NCI-H2227 (cell line): Measurements from ENCODE around the gene CAMTA1.

Source experiments
- DNase-seq: peaks from one replicate; lab custom pipeline; 2025; ENCODE audit not compliant: unreplicated experiment; lab: John Stamatoyannopoulos, UW

The CAMTA1 gene

DNA sequence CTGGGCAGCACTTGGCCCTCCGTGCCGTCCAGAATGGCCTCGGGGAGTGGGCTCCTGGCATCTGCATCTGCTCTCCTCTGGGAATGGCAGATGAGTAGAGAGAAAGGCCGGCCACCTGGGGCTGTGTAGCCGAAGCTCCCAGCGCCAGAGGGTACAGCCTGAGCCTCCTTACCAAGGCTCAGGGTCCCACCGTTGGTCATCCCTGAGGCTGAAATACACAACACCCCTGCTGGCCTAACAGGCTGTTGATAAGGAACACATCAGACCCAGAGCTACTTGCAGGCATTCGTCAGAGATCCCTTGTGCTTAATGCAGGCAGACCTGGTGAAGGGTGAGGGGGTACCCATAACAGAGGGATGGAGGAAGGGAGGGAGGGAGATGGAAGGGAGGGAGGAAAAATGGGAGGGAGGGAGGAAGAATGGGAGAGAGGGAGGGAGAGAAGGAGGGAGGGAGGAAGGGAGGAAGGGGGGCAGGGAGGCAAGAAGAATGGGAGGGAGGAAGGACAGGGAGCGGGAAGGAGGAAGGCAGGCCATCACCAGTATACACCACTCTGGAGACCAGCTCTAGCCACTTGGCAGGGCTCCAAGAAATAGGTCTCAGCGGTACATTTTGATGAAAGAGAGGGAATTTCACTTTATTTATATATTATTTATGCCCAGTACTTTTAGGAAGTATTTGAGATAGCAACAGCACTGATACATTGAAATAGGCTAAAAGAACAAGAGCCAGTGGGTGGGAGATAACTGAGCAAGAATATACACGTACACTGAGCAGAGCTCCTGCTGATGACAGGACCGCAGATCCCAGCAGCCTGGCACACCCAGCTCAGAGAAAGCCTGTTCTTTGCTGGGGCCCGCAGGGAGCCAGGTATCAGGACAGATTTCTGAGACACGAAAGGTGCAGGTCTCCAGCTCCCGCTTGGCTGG, 670.8 kb downstream of the CAMTA1 start:
- DNase-seq = no peak

- DNase-seq = peak; percentile 23
Measured at GRCh38 chr1:7456722-7457082, 671.4 kb downstream of the CAMTA1 start.

DNA sequence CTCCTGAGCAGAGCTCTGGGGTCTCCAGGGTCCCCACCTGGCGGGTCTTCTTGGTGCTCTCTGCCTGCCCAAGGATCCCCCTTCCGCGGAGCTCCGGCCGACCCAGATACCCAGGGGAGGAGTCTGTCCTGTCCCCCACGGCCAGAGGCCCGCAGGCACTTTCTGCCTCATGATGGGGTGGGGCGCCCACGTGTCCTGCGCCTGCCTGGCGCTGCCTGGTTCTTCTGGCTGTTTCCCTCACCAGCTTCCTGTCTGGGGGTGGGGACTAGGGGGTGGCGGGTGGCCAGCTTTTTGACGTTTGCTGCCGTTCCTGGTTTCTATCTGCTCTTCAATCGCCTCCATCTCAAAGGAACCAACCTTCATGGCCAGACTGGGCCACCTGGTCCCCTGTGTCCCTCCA, 672.6 kb downstream of the CAMTA1 start:
- DNase-seq = no peak

- DNase-seq = no peak
Measured at GRCh38 chr1:7458946-7459345, 673.7 kb downstream of the CAMTA1 start.

DNA sequence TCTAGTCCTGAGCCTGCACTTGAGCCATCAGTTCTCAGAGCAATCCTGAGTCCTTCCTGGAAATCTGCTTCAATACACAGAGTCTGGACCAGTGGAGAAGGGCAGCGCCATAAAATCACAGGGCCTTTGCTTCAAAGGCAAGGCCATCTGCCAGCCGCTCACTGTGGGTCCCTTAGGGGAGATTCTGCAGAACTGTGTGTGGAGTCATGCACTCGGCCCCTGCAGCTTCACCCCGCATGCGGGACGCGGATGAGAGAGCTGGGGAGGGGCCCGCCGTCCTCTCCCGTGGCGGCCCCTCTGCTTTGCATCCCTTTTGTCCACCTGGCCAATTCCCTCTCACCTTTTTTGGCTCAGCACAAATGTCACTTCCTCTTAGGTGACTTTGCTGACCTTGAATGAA, 674.7 kb downstream of the CAMTA1 start:
- DNase-seq = no peak

DNA sequence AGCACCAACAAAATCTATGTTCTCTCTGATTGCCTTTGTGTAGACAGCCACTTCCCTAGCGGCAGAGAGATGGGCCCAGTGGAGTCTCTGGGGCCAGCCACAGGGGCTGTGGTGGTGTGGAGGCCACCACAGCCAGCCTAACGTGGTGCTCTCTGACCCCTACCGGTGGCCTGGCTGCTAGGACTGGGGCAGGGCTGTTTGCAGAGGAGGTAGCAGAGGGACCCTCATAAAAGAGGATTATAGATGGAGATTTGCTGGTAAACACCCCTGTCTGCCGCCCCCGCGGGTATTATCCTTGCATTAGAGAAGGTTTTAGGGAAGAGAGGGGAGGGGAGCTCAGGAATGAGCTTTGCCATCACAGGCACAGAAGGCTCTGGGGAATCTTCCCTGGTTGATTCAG, 675.6 kb downstream of the CAMTA1 start:
- DNase-seq = no peak

- DNase-seq = no peak
Measured at GRCh38 chr1:7462617-7463016, 677.4 kb downstream of the CAMTA1 start.

DNA sequence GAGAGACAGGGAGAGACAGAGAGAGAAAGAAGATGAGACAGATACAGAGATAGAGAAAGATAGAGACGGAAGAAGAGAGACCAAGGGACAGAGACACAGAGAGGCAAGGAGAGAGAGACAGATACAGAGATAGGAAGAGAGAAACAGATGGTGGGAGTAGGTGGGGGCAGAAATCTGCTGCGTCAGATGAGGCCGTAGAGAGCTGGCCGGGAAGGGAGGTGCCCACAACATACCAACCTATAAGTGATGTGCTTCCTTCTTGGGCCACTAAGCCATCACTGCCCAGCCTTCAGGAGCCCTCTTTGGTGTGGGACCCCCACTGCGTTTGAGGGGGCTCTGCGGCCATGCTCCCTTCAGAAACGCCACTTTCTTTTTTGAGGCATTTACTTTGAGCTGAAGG, 678.3 kb downstream of the CAMTA1 start:
- DNase-seq = no peak

- DNase-seq = no peak
Measured at GRCh38 chr1:7464736-7465135, 679.5 kb downstream of the CAMTA1 start.

DNA sequence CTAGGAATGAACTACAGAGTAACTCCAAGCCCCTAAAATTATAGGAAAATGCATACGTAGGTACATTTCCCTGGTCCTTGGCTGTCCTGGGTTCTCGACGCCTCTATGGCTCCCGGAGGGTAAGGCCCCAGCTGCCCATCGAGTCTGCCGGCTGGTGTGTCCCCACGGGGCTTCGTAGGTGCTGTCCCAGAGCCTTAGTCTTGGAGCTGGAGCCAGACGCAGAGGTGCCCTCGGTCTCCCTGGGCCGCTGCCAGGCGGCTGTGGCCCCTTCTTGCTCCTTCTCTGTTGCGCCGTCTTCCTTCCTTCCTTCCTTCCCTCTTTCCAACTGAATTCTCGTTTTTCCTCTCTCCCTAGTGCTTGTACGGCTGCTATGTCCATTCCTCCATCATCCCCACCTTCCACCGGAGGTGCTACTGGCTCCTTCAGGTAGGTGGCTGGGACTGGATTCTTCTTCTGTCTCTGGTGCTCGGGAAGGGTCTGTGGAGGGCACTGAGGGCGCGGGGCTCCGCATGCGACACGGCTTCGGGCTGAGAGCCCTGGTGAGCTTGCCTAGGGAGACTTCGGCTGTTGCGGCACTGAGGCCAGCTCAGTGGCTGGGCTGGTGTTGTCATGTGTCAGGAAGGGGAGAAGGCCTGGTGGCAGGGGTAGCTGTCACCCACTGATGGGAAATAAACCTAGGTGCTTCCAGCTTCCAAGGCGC, 682.4 kb downstream of the CAMTA1 start:
- DNase-seq = no peak

DNA sequence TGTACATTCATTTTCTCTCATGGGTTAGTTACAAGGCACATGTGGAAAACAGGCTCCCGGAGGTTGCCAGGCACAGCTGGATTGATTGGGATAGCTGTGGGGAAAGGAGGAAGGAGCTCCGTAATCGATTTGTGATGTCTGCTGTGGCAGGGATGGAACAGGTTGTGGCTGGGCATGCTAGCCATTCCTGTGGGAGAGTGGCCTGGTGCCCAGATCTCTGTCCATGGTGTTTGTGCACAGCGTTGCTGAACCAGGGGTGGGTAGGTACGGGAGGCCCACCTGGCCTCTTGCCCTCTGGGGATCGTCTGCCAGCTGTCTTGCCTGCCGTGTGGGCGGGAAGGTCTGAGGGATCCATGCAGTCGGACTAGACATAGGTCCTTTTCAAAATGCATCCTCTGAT, 683.0 kb downstream of the CAMTA1 start:
- DNase-seq = no peak

- no peak for DNase-seq
Measured at GRCh38 chr1:7469255-7469938, 684.1 kb downstream of the CAMTA1 start.

- DNase-seq = no peak
Measured at GRCh38 chr1:7470904-7471638, 685.8 kb downstream of the CAMTA1 start.

DNA sequence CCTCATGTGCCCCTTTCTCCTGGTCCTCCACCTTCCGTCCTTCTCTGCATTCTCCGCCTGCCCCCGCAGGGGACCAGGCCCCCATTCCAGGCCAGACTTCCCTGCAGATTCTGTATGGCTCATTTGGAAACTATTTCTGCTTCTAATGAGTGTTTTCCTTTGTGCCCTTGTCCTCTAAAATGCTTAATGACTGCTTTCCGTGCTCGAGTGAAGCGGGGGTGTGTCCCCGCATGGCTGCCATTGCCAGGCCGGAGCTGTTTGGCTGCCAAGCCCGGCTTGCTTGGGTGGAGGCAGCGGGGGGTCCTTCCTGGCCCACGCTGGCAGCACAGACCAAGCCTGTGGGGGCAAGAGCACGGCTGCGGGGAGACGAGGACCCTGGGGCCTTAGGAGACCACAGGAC, 686.6 kb downstream of the CAMTA1 start:
- peak; percentile 32 for DNase-seq

DNA sequence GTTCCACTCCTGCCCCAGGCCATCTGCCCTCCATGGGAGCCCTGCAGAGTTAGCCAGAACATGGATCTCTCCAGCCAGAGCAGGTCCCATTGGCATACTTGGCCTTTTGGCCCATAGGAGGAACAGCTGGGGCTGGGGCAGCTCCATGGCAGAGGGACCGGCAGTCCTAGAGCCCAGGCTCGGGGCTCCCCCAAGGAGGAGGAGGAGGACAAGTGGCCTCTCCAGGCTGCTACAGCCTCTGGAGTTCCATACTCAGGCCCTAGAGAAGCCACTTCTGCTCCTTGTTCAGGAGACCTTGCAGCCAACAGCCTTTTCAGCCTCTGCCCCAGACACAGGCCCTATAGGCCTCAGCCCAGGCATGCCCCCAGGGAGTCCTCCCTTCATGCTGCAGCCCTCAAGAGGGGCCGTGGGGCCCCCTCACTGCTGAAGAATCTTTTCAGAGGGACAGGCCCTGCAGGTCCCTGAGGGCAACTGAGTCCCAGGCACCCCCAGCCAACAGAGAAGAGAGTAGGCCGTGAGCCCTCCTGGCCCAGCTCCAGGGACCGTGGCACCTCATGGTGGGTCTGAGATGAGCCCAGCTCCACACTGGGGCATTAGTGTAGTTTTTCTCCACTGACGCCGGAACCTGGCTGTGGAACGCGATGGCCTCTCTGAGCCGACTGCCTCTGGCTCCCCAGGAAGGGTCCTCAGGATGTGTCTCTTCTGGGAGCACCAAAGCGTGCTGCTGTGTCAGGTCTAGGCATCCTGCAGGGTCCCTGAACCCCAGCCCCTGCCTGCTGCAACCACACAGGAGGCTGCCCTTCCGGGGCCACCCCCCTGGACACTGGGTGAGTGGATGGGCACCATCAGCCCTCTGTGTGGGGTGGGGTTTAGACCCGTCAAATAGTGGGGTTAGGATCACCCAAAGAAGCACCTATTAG, 688.2 kb downstream of the CAMTA1 start:
- no peak for DNase-seq

GRCh38 chr1:7474143-7474490, 688.9 kb downstream of the CAMTA1 start:
- no peak for DNase-seq

DNA sequence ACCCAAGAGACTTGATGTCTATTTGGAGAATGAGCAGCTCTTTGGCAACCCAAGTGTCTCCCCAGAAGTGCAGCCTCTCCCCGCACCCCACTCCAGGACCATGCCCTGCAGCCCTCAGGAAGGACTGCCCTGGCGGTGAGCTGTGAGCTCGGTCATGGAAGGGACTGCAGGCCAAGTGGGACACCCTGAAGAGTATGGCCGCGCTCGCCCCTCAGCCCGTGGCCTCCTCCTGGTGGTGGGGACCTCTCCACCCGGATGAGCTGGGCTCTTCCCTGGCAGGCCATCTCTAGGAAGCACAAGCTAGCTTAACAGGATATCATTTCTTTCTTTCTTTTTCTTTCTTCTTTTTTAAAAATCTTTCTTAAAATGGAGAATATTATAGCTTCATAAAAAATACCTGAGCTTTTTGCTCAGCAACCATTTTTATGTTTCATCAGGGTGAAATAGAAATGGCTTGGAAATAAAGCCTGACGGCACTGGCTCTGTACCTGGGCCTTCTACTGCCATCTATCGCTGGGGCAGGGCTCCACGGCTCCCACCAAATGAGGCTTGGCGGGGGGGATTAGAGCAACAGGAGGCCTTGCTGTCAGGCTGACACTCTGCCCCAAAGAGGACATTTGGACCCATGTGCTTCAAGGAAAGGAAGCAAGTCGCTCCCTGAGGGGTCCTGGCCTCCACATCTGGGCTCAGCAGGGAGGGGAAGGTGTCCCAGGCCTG, 689.7 kb downstream of the CAMTA1 start:
- no peak for DNase-seq

GRCh38 chr1:7475691-7476090, 690.4 kb downstream of the CAMTA1 start:
- no peak for DNase-seq

DNA sequence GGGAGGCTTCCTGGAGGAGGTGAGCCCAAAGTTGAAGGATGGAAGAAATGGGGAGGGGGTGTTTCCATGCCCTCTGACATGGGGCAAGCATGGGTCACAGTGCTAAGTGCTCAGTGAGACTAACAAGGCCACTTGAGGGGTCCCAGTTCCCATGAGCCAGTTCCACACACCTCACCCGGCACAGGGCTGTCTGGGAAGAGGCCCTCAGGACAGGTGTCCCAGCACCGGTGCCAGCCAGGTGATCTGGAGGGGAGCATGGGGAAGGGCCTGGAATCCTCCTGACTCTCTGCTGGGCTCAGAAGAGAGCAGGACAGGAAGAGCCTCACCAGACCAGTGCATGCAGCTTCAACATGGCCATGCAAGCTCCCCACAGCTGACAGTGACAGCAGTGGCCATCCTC, 691.1 kb downstream of the CAMTA1 start:
- no peak for DNase-seq
